DMS79 (cell line): ENCODE results near the gene EXD3.
"Not testable (repeated sequence)": the region's sequence is repeated elsewhere in the genome, so short reads cannot be mapped to it uniquely, and the experiment has no call there.

ENCODE experiments used
- DNase-seq: peaks from one replicate; lab custom pipeline; 2025; lab: John Stamatoyannopoulos, UW

The EXD3 gene

GRCh38 chr9:137339045-137339907, 83.7 kb downstream of the EXD3 start:
- DNase-seq, result no peak

- DNase-seq, result no peak
These were observed 86.2 kb downstream of the EXD3 start for GRCh38 chr9:137336735-137337134.

DNA sequence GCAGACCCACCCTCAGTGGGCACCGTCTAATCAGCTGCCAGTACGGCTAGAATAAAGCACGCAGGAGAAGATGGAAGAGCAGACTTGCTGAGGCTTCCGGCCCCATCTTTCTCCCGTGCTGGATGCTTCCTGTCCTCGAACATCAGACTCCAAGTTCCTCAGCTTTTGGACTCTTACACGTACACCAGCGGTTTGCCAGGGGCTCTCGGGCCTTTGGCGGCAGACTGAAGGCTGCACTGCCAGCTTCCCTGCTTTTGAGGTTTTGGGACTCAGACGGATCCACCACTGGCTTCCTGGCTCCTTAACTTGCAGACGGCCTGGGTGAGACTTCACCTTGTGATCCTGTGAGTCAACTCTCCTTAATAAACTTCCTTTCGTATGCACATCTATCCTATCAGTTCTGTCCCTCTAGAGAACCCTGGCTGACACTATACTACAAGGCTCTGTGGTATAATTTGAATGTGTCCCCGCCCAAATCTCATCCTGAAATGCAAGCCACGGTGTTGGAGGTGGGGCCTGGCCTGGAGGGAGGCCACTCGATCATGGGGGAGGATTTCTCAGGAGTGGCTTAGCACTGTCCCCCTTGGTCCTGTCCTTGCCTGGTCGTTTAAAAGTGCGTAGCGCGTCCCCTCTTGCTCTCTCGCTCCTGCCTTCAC, 89.8 kb downstream of the EXD3 start:
- DNase-seq, result no peak

GRCh38 chr9:137331929-137332328, 91.0 kb downstream of the EXD3 start:
- DNase-seq, result no peak

- no peak for DNase-seq
These were observed 92.3 kb downstream of the EXD3 start for GRCh38 chr9:137330689-137331088.

DNA sequence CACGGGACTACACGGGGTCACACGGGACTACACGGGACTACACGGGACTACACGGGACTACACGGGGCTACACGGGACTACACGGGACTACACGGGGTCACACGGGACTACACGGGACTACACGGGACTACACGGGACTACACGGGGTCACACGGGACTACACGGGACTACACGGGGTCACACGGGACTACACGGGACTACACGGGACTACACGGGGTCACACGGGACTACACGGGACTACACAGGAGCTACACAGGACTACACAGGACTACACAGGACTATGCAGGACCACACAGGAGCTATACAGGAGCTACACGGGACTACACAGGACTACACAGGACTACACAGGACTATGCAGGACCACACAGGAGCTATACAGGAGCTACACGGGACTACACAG, 93.4 kb downstream of the EXD3 start:
- DNase-seq, result not testable (repeated sequence)

DNA sequence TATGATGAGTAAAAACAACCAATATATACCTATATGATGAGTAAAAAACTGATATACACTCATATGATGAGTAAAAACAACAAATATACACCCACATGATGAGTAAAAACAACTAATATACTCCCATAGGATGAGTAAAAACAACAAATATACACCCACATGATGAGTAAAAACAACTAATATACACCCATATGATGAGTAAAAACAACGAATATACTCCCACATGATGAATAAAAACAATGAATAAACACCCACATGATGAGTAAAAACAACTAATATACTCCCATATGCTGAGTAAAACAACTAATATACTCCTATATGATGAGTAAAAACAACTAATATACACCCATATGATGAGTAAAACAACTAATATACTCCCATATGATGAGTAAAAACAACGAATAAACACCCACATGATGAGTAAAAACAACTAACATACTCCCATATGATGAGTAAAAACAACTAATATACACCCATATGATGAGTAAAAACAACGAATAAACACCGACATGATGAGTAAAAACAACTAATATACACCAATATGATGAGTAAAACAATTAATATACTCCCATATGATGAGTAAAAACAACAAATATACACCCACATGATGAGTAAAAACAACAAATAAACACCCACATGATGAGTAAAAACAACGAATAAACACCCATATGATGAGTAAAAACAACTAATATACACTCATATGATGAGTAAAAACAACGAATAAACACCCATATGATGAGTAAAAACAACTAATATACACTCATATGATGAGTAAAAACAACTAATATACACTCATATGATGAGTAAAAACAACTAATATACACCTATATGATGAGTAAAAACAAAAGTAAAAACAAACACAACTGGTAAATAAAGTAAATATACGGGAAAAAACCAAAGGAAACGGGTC, 95.1 kb downstream of the EXD3 start:
- not testable (repeated sequence) for DNase-seq

- no peak for DNase-seq
These were observed 96.4 kb downstream of the EXD3 start for GRCh38 chr9:137326445-137327065.

GRCh38 chr9:137325799-137326198, 97.2 kb downstream of the EXD3 start:
- no peak for DNase-seq

DNA sequence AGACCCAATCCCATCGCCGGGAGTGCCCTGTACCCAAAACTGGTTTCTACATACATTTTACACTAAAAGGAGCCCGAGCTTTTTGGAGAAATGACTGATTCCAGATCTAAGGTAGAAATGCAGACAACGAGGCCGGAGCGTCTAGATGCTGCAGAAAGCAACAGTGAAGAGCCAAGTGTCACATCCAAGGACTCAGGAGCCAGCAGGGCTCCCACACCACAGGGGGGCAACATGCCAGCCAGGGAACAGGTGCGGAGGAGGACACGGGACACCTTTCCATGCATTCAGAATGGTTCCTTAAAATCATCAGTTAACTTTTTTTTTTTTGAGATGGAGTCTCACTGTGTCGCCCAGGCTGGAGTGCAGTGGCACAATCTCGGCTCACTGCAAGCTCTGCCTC, 97.8 kb downstream of the EXD3 start:
- DNase-seq, result no peak

GRCh38 chr9:137323531-137324331, 99.2 kb downstream of the EXD3 start:
- no peak for DNase-seq

- DNase-seq, result no peak
These were observed 101.1 kb downstream of the EXD3 start for GRCh38 chr9:137321726-137322361.

- DNase-seq, result no peak
These were observed 102.2 kb downstream of the EXD3 start for GRCh38 chr9:137320555-137321384.

DNA sequence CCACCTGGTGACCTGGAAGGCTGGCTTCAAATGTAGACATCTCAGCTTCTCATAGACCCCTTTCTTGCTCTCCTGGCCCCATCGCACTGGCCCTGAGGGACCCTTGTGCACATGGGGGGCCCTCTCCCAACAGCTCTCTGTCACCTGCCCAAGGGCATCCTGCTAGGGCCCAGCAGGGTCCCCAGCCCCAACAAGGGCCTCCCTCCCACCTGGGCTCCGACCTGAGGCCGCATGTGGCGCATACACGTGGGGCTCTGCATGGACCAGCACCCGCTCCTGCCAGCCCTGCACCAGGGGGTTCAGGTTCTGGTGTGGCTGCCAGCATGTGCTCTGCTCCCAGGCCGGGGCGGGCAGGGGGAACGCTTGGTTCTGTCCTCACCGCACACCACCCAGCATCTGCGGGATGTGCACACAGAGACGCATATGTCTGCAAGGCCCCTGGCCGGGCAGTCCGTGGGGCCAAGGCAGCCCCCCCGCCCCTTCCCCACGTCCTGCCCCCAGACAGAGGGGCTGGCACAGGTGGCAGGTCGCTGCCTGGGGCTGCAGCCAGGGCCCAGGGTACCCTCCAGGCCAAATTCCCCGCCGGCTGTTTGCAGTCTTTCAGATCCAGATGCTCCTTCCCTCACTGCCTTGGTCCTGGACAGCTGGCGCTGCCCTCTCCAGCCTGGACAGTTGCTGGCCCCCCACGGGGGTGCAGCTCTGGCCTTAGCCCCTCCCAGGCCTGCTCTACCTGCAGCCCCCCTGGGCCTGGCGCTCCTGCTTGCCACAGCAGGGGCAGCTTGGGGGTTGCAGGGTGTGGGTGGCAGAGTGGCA, 103.0 kb downstream of the EXD3 start:
- no peak for DNase-seq

- DNase-seq, result no peak
These were observed 103.8 kb downstream of the EXD3 start for GRCh38 chr9:137319011-137319738.

DNA sequence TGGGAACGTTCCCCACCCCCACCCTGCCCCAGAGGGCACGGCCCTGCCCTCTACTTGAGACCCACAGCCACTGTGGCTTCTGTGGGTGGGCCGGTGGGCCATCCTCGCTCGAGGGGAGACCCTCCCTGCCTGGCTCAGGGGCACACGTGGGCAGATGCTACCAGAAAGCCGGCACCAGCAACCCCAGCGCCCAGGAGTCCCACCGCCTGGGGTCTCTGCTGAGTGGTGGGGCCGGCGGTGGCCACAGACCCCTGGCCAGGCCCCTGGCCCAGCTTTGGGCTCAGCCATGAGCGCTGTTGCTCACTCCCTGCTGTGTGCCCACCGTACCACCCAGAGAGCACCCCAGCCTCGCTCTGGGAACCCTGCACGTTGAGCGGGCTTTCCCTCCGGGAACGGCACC, 104.4 kb downstream of the EXD3 start:
- DNase-seq, result no peak

DNA sequence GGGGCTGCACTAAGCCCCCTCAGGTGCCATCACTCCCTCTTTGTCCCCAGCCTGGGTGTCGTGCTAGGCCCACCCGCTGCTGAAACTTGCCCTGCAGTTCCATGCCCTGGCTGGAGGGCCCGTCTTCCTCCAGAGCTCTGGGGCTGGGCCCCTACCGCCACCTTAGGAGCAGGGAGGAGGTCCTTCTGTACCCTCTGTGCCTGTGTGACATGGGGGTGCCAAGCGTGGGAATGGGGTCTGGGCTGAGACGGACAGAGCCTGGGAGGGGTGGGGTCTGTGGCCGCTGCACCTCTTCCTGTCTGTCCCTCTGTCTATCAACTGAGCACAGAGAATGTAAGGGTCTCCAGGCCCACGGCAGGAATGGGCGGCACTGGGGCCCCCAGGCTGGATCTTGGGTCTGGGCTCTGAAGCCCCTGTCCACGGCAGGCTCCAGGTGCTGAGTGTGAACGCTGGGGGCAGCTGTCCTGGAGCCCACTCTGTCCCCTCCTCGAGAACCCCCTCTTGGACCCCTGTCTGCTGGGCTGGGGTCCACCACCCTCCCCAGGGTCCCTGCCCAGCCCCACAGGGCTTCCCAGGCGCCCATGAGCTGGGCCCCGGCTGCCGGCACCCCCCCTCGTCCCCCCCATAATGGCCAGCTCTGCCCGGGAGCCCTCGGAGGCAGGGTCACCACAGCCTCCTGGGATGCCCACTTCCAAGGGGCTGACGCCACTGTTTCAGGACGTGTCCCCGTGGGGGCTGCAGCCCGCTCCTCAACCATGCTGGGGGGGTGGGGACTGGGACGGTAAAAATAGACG, 105.0 kb downstream of the EXD3 start:
- no peak for DNase-seq
